Measurements from ENCODE around the gene SLC18A3. TPM values are rescaled to one million over a fixed set of nuclear protein-coding genes. Genes with fewer than 3 reads are reported as not detected.

Gene SLC18A3
- total and polyA plus RNA-seq, 12 donors, result 0.03 to 0.41 (median 0.15) TPM; not detected in 8

DNA sequence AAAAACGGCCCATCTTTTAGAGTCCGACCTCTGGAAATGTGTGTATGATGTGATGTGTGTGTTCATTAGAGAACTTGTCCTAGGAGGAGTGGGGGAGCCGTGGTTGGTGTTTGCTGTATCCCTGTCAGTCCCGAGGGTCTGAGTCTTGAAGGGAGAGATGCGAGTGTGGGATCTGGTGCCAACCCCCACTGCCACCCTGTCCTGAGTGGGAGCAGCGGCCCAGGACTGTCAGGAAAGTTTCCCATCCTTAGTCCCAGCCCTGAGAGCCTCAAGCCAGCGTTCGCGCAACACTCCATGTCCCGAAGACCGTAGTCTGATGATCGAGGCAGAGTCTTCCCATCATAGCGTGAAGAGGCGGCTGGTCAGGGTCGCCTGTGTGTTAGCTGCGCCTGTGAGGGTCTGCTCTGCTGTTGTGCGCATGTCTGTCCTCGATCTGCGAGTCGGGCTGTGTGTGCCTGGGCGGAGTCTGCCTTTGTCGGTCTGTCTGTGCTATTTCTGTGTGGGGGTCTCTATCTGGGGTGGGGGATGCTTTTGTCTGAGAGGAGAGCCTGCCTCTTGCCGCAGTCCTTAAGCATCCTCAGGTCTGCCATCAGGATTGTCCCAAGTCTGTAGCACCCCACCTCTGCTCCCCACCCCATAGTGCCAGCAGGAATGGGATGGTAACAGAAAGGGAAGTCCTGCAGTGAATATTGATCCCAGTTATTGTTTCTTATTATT is 3.2 kb downstream of the SLC18A3 start:
- WGBS, 4 donors, result 2 to 8% (median 3%) methylated on average over 3 to 23 of the region's 23 CpGs
- peaks cover 0 to 9% of the 10 kb centered on the region in 2 donors for H3K4me1 ChIP-seq (replicated peaks in 1 of 2)
- H3K4me3 ChIP-seq, result no peak overlapping the region
- TF ChIP-seq, protein P1, sequence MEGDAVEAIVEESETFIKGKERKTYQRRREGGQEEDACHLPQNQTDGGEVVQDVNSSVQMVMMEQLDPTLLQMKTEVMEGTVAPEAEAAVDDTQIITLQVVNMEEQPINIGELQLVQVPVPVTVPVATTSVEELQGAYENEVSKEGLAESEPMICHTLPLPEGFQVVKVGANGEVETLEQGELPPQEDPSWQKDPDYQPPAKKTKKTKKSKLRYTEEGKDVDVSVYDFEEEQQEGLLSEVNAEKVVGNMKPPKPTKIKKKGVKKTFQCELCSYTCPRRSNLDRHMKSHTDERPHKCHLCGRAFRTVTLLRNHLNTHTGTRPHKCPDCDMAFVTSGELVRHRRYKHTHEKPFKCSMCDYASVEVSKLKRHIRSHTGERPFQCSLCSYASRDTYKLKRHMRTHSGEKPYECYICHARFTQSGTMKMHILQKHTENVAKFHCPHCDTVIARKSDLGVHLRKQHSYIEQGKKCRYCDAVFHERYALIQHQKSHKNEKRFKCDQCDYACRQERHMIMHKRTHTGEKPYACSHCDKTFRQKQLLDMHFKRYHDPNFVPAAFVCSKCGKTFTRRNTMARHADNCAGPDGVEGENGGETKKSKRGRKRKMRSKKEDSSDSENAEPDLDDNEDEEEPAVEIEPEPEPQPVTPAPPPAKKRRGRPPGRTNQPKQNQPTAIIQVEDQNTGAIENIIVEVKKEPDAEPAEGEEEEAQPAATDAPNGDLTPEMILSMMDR (IDR thresholded peaks at IDR 0.05), result no peak
- TF ChIP-seq POLR2A (IDR thresholded peaks at IDR 0.05), result no peak
- peaks cover 78% of the 10 kb centered on the region for H3K27me3 ChIP-seq
- H3K27ac ChIP-seq, result no peak overlapping the region
- DNase-seq, result no peak
- H3K9me3 ChIP-seq (replicated peaks in 1 of 3), result no peaks in the 10 kb centered on the region
- no peaks in the 10 kb centered on the region for H3K36me3 ChIP-seq (replicated peaks in 1 of 2)
- intact Hi-C loops (cut with DNase I), result no loop called here

DNA sequence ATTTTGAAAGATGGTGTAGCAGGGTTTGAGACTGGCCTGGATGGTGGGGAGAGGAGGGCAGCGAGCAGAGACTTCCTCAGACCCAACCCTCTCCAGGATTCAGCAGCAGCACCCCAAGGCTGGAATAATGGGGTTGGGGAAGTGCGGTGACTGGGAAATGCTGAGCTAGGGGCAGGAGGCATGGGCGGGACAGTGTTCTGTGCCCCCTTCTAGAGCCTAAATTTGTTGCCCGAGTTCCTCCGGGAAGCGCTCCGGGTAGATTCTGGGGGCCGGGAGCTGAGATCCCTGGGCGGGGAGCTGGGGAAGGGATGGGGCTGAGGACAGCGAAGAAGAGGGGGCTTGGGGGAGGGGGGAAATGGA is 3.8 kb downstream of the SLC18A3 start, which contains the start of gene CHAT:
TSS of gene CHAT (plus strand) at position 156 of the 360 bp plus-strand sequence. CDS start at position 309, 153 bp downstream.
- WGBS, 4 donors, result 2 to 3% (median 2%) methylated on average over 9 to 10 of the region's 10 CpGs

GRCh38 chr10:49614242-49615198 is 4.4 kb downstream of the SLC18A3 start:
- Histone ChIP-seq H3K4me3 (no peak overlapping the region), H3K9me3 (replicated peaks in 1 of 3) (no peaks in the 10 kb centered on the region), H3K27me3 (peaks cover 68% of the 10 kb centered on the region), H3K36me3 (replicated peaks in 1 of 2) (no peaks in the 10 kb centered on the region), H3K27ac (no peak overlapping the region), H3K4me1 (replicated peaks in 1 of 2) (peaks cover 0 to 9% of the 10 kb centered on the region in 2 donors)
- DNase-seq, result peak in 1 of 7 donors; percentile 7
- intact Hi-C loops (cut with DNase I), result no loop called here
- 4 to 22% (median 6%) methylated on average over 15 to 49 of the region's 49 CpGs for WGBS, 4 donors
- TF ChIP-seq, protein P1 (IDR thresholded peaks at IDR 0.05), result no peak
- no peak for TF ChIP-seq POLR2A (IDR thresholded peaks at IDR 0.05)

More for the DNA sequence above, 3.8 kb downstream of the SLC18A3 start, which contains the start of gene CHAT:
- no peaks in the 10 kb centered on the region for H3K36me3 ChIP-seq (replicated peaks in 1 of 2)
- peak in 1 of 7 donors; percentile 8 for DNase-seq
- intact Hi-C loops (cut with DNase I), result no loop called here
- H3K4me3 ChIP-seq, result no peak within 1 kb of the TSS
- H3K27me3 ChIP-seq, result peaks cover 75% of the 10 kb centered on the region
- no peak for TF ChIP-seq POLR2A (IDR thresholded peaks at IDR 0.05)
- TF ChIP-seq, protein P1 (IDR thresholded peaks at IDR 0.05), result no peak
- no peak within 1 kb of the TSS for H3K27ac ChIP-seq
- no peaks in the 10 kb centered on the region for H3K9me3 ChIP-seq (replicated peaks in 1 of 3)
- H3K4me1 ChIP-seq (replicated peaks in 1 of 2), result peaks cover 0 to 9% of the 10 kb centered on the region in 2 donors

DNA sequence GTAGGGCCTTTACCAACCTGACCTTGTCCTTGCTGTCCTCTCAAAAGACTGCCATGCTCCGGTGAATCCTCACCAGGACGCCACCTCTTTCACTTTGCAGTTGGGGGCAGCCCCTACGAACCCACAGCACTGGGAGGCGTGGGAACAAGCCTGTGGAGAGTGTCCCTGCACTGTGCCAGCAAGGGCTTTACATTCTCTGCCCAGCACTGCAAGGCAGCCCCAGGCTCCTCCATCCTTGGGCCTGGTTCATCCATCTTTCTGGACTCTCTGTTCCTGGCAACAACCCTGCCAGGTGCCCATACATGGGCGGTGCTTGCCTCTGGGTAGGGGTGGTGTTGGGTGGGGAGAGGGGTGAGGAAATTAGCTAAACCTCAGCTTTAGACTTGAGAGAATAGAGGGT is 5.1 kb downstream of the SLC18A3 start:
- Histone ChIP-seq H3K9me3 (replicated peaks in 1 of 3) (no peaks in the 10 kb centered on the region), H3K27ac (no peak overlapping the region), H3K36me3 (replicated peaks in 1 of 2) (no peaks in the 10 kb centered on the region), H3K4me1 (replicated peaks in 1 of 2) (peaks cover 0 to 5% of the 10 kb centered on the region in 2 donors), H3K4me3 (no peak overlapping the region), H3K27me3 (peaks cover 61% of the 10 kb centered on the region)
- intact Hi-C loops (cut with DNase I), result no loop called here
- DNase-seq, result no peak
- TF ChIP-seq, protein P1 (IDR thresholded peaks at IDR 0.05), result no peak
- TF ChIP-seq POLR2A (IDR thresholded peaks at IDR 0.05), result no peak
- 58 to 66% (median 65%) methylated on average over 2 to 5 of the region's 5 CpGs for WGBS, 4 donors

All from adrenal gland (tissue), 12 donors.